Esophagus squamous epithelium (tissue), 4 donors: Measurements from ENCODE around the gene COX4I1.

Source experiments
- CTCF ChIP-seq, 6 experiments: fragments of 450-650 bp in 4 of 6; fragments of 200-600 bp in 2 of 6; sonication (generic) in 2 of 6; IDR thresholded peaks; one replicate each; pipeline ENCODE4 v1.5.1; 2016 to 2019; ENCODE audit warnings: antibody characterized with exemption in 6 of 6, mild to moderate bottlenecking in 4 of 6, moderate library complexity in 4 of 6
- POLR2A ChIP-seq, 4 donors: fragments of 450-650 bp; IDR thresholded peaks; one replicate each; pipeline ENCODE4 v1.6.1; 2017; ENCODE audit warnings: antibody characterized with exemption in 4 of 4, mild to moderate bottlenecking in 4 of 4, moderate library complexity in 3 of 4

GRCh38 chr16:85849388-85849787, 49.9 kb downstream of the COX4I1 start:
- no peak for TF ChIP-seq CTCF (IDR thresholded peaks at IDR 0.05)
- no peak for TF ChIP-seq POLR2A (IDR thresholded peaks at IDR 0.05)
